ENCODE results near the gene ARSJ.

DNA sequence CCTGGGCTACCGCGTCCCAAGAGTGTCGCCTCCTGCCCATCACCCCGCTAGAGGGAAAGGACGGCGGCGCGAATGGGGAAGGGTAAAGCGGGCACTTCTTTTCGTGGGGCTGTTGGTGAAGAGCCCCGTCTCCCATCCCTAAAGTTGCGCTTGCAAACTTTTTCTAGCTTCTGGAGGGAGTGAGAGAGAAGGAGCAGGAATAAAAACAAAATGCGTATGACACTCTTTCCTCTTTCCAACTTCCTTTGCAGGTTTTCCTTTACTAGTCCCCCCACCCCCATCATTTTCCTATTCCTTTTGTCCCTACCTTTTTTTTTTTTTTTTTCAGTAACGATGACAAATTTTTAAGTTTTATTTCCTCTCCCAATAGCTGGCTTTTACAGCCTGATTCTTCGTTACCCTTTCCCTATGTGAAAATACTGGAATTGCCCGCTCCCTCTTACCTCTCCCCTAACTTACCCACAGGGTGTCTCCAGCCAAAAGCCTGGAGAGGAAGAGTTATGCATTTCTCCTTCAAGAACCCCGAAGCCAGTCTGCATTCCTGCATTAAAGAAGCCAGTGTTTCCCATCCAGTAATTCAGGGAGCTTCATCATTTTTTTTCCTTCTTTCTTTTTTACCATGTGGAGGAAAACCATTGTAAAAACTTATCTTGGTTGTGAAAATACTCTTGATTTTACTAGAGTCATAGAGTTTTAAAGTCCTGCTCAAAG, 613 bp upstream of the ARSJ start:
- no peak for TF ChIP-seq POLR2A (IDR thresholded peaks at IDR 0.05)
- TF ChIP-seq, protein P1, sequence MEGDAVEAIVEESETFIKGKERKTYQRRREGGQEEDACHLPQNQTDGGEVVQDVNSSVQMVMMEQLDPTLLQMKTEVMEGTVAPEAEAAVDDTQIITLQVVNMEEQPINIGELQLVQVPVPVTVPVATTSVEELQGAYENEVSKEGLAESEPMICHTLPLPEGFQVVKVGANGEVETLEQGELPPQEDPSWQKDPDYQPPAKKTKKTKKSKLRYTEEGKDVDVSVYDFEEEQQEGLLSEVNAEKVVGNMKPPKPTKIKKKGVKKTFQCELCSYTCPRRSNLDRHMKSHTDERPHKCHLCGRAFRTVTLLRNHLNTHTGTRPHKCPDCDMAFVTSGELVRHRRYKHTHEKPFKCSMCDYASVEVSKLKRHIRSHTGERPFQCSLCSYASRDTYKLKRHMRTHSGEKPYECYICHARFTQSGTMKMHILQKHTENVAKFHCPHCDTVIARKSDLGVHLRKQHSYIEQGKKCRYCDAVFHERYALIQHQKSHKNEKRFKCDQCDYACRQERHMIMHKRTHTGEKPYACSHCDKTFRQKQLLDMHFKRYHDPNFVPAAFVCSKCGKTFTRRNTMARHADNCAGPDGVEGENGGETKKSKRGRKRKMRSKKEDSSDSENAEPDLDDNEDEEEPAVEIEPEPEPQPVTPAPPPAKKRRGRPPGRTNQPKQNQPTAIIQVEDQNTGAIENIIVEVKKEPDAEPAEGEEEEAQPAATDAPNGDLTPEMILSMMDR (IDR thresholded peaks at IDR 0.05) = no peak

All from uterus (tissue), 2 donors.